ENCODE data around the gene ANXA11. TPM values are rescaled to one million over a fixed set of nuclear protein-coding genes. Genes with fewer than 3 reads are reported as not detected.

ANXA11 gene
- total RNA-seq, 1 donor from 2014 or later: 178 TPM

- TF ChIP-seq, protein P1, sequence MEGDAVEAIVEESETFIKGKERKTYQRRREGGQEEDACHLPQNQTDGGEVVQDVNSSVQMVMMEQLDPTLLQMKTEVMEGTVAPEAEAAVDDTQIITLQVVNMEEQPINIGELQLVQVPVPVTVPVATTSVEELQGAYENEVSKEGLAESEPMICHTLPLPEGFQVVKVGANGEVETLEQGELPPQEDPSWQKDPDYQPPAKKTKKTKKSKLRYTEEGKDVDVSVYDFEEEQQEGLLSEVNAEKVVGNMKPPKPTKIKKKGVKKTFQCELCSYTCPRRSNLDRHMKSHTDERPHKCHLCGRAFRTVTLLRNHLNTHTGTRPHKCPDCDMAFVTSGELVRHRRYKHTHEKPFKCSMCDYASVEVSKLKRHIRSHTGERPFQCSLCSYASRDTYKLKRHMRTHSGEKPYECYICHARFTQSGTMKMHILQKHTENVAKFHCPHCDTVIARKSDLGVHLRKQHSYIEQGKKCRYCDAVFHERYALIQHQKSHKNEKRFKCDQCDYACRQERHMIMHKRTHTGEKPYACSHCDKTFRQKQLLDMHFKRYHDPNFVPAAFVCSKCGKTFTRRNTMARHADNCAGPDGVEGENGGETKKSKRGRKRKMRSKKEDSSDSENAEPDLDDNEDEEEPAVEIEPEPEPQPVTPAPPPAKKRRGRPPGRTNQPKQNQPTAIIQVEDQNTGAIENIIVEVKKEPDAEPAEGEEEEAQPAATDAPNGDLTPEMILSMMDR (IDR thresholded peaks at IDR 0.05): no peak
- DNase-seq (peak; percentile 48), ATAC-seq (ENCODE audit: low read depth) (peak; percentile 92)
- no peaks in the 10 kb centered on the region for H3K27me3 Mint-ChIP-seq
- peak overlapping the region; percentile 67 for H3K4me3 Mint-ChIP-seq
- peaks cover 88% of the 10 kb centered on the region for H3K4me1 Mint-ChIP-seq
- intact Hi-C loops (cut with micrococcal nuclease): loop anchor here (1.0 to 5.0 kb wide), 4 partner anchors 9 to 949 kb away; partner anchors contain the start of gene ANXA11
- H3K27ac Mint-ChIP-seq: peak overlapping the region; percentile 94
- no peaks in the 10 kb centered on the region for H3K9me3 Mint-ChIP-seq
- POLR2A ChIA-PET: interaction anchor here (0.8 to 3.3 kb wide), 5 partner anchors 9 to 26 kb away, joined by 3 to 37 read pairs (median 5); partner anchors contain the start of gene ANXA11
- peaks cover 34% of the 10 kb centered on the region for H3K36me3 Mint-ChIP-seq (ENCODE audit: low read depth)
- CTCF ChIA-PET: interaction anchor here (1.4 to 2.0 kb wide), 3 partner anchors 9 to 25 kb away, joined by 3 to 9 read pairs (median 4); partner anchors contain the start of gene ANXA11
Measured at GRCh38 chr10:80196270-80196949, 8.9 kb downstream of the ANXA11 start.

DNA sequence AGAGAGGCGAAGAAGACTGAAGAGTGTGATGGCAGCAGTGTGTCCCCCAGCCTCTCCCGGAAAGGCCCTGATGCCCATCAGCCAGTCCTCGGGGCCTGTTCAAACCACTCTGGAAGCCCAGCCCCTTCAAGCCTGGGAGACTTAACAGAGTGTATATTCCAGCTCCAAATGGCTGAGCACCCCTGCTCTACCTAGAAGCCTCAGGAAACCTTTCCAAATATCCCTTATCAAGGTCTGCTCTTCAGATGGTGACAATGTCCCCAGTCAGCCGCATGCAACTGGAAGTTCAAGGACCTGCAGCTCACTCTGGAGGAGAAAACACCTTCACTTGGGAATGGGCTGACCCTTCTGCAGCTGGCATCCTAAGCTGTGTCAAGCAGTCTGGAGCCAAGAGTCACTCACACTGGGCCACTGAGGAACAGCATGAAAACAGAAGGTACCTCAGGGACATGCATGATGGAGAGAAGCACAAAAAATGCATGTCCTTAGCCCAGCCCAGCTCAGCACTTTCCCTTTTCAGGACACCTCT is 10.2 kb downstream of the ANXA11 start:
- Mint-ChIP-seq H3K36me3 (ENCODE audit: low read depth) (peaks cover 24% of the 10 kb centered on the region), H3K4me3 (peak overlapping the region; percentile 11), H3K27me3 (no peaks in the 10 kb centered on the region), H3K9me3 (no peaks in the 10 kb centered on the region), H3K27ac (peak overlapping the region; percentile 94), H3K4me1 (peaks cover 78% of the 10 kb centered on the region)
- TF ChIP-seq, protein P1 (IDR thresholded peaks at IDR 0.05): no peak
- intact Hi-C loops (cut with micrococcal nuclease): loop anchor here (5.0 kb wide), 1 partner anchor 948 kb away; no protein-coding TSS in a partner anchor
- CTCF ChIA-PET: interaction anchor here (1.4 to 1.8 kb wide), 2 partner anchors 9 to 10 kb away, joined by 4 to 5 read pairs; partner anchors contain the start of gene ANXA11
- POLR2A ChIA-PET: no interaction called here
- no peak for ATAC-seq (ENCODE audit: low read depth)
- DNase-seq: no peak

DNA sequence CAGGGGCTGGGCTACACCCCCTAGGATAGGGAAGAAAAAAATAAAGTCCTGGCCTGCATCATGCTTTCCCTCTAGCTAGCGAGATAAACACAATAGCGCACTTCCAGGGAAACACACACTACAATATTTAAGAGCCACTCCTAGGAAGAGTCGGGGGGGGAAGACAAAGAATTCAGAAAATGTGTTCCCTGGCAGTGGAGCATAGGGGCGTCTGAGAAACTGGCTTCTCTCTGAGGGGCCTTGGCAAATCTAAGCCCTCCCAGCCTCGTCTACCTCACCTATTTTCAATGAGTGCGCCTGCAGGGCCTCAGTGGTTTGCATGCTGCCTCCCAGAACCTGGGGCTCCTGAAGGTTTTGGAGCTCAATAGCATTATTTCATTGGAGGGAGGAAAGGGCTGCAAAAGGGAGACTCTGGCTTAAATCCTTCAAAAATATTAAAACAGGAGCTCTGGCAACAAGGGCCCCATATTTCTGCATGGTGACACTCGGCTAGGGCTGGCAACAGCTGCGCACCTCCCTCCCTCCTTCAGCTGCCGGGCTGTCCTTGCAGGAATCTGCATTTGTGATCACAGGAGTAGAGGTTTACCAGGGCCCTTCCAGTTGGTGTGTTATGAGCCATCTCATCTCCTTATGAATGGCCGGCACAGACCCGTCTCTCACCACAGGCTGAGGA is 10.8 kb downstream of the ANXA11 start:
- Mint-ChIP-seq H3K36me3 (ENCODE audit: low read depth) (peaks cover 24% of the 10 kb centered on the region), H3K9me3 (no peaks in the 10 kb centered on the region), H3K27ac (peak overlapping the region; percentile 94), H3K27me3 (no peaks in the 10 kb centered on the region), H3K4me3 (no peak overlapping the region), H3K4me1 (peaks cover 78% of the 10 kb centered on the region)
- ATAC-seq (ENCODE audit: low read depth) (no peak), DNase-seq (no peak)
- TF ChIP-seq, protein P1 (IDR thresholded peaks at IDR 0.05): no peak
- intact Hi-C loops (cut with micrococcal nuclease): loop anchor here (5.0 kb wide), 1 partner anchor 947 kb away; no protein-coding TSS in a partner anchor
- POLR2A ChIA-PET: interaction anchor here (1.0 kb wide), 1 partner anchor 9 kb away, joined by 3 read pairs; no protein-coding TSS in a partner anchor
- CTCF ChIA-PET: interaction anchor here (1.4 to 1.8 kb wide), 2 partner anchors 10 to 11 kb away, joined by 4 to 5 read pairs; partner anchors contain the start of gene ANXA11

DNA sequence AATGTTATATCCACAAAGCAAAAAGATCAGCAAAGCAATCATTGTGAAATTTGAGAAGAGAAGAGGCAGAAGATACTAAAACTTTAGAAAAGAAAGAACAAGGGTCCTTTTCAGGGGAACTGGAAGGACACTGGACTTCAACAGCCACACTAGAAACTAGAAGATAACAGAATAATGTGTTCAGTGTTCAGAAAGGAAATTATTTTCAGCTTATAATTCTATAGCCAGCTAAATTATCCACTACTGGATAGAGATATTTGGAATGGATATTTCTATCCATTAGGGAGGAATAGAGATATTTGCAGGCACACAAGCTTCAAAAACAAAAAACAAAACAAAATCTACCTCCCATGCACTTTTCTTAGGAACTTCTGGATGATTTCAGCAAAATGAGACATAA is 12.8 kb downstream of the ANXA11 start:
- intact Hi-C loops (cut with micrococcal nuclease): loop anchor here (1.0 kb wide), 1 partner anchor 11 kb away; no protein-coding TSS in a partner anchor
- no peak for DNase-seq
- Mint-ChIP-seq H3K4me3 (no peak overlapping the region), H3K9me3 (no peaks in the 10 kb centered on the region), H3K27ac (peak overlapping the region; percentile 85), H3K27me3 (no peaks in the 10 kb centered on the region), H3K36me3 (ENCODE audit: low read depth) (peaks cover 22% of the 10 kb centered on the region), H3K4me1 (peaks cover 82% of the 10 kb centered on the region)
- no peak for ATAC-seq (ENCODE audit: low read depth)
- TF ChIP-seq, protein P1 (IDR thresholded peaks at IDR 0.05): no peak
- POLR2A ChIA-PET: no interaction called here
- CTCF ChIA-PET: interaction anchor here (1.4 kb wide), 1 partner anchor 49 kb away, joined by 4 read pairs; no protein-coding TSS in a partner anchor

Measured in activated B cell treated with CpG ODN at 0.5 μM for 24 hours (primary cell).